Cardiac septum (tissue), 1 donor: ENCODE measurements around the gene ADCYAP1R1. TPM values are rescaled to one million over a fixed set of nuclear protein-coding genes. Genes with fewer than 3 reads are reported as not detected.
A peak's percentile ranks its signal among the peaks of the same experiment; 100 is the strongest.

Experiments used
- DNase-seq: peaks from one replicate; pipeline ENCODE4 v3.0.0-alpha.2; 2020; ENCODE audit warnings: low spot score
- intact Hi-C: fragments of 100-400 bp; cut with DNase I; formaldehyde crosslinking; loops from one replicate; pipeline ENCODE4 v1.14.0; 2022
- total RNA-seq: library from RNA; stranded (reverse); fragmentation: NEBNext Ultra II Directional; extraction: Animal tissue kit (Norgen Biotek cat#: 25700); gene quantifications from one replicate; pipeline ENCODE4 v1.2.1, GENCODE V29; 2021
- donor health status: DM: no; HTN: no; CAD: no.

The ADCYAP1R1 gene
- total RNA-seq, 1 donor from 2014 or later = 1.4 TPM

- no peak for DNase-seq
- intact Hi-C loops = no loop called here
Measured at GRCh38 chr7:31079126-31079823, 27.2 kb downstream of the ADCYAP1R1 start.

- DNase-seq = no peak
- intact Hi-C loops = no loop called here
Measured at GRCh38 chr7:31079824-31080511, 27.9 kb downstream of the ADCYAP1R1 start.

- intact Hi-C loops = no loop called here
Measured at GRCh38 chr7:31080763-31081162, 28.7 kb downstream of the ADCYAP1R1 start.

GRCh38 chr7:31082017-31082416 is 29.9 kb downstream of the ADCYAP1R1 start:
- intact Hi-C loops = no loop called here

More at GRCh38 chr7:31080763-31081162, 28.7 kb downstream of the ADCYAP1R1 start:
- DNase-seq = no peak

GRCh38 chr7:31082447-31082846 is 30.3 kb downstream of the ADCYAP1R1 start:
- intact Hi-C loops = no loop called here
- DNase-seq = no peak

More at GRCh38 chr7:31082017-31082416, 29.9 kb downstream of the ADCYAP1R1 start:
- no peak for DNase-seq

GRCh38 chr7:31083210-31083786 is 31.2 kb downstream of the ADCYAP1R1 start:
- DNase-seq = no peak
- intact Hi-C loops = no loop called here

- intact Hi-C loops = no loop called here
- DNase-seq = no peak
Measured at GRCh38 chr7:31084226-31084625, 32.1 kb downstream of the ADCYAP1R1 start.

- no peak for DNase-seq
- intact Hi-C loops = no loop called here
Measured at GRCh38 chr7:31087351-31087750, 35.2 kb downstream of the ADCYAP1R1 start.

GRCh38 chr7:31091924-31092434 is 39.9 kb downstream of the ADCYAP1R1 start:
- intact Hi-C loops = no loop called here
- DNase-seq = no peak

GRCh38 chr7:31092606-31093005 is 40.5 kb downstream of the ADCYAP1R1 start:
- peak; percentile 3 for DNase-seq

GRCh38 chr7:31093282-31093681 is 41.2 kb downstream of the ADCYAP1R1 start:
- intact Hi-C loops = no loop called here
- DNase-seq = peak; percentile 33

More at GRCh38 chr7:31092606-31093005, 40.5 kb downstream of the ADCYAP1R1 start:
- intact Hi-C loops = no loop called here

- intact Hi-C loops = no loop called here
- peak; percentile 19 for DNase-seq
Measured at GRCh38 chr7:31094271-31094670, 42.2 kb downstream of the ADCYAP1R1 start.

GRCh38 chr7:31095286-31096197 is 43.4 kb downstream of the ADCYAP1R1 start:
- DNase-seq = peak; percentile 44
- intact Hi-C loops = no loop called here

GRCh38 chr7:31096198-31096876 is 44.2 kb downstream of the ADCYAP1R1 start:
- DNase-seq = peak; percentile 53

GRCh38 chr7:31096877-31097258 is 44.8 kb downstream of the ADCYAP1R1 start:
- peak; percentile 64 for DNase-seq

More at GRCh38 chr7:31096198-31096876, 44.2 kb downstream of the ADCYAP1R1 start:
- intact Hi-C loops = no loop called here

GRCh38 chr7:31098642-31099360 is 46.7 kb downstream of the ADCYAP1R1 start:
- DNase-seq = no peak
- intact Hi-C loops = no loop called here

More at GRCh38 chr7:31096877-31097258, 44.8 kb downstream of the ADCYAP1R1 start:
- intact Hi-C loops = no loop called here

GRCh38 chr7:31099451-31100444 is 47.6 kb downstream of the ADCYAP1R1 start:
- DNase-seq = peak; percentile 33
- intact Hi-C loops = no loop called here
